ENCODE measurements around the gene BCL11B. TPM values are rescaled to one million over a fixed set of nuclear protein-coding genes. Genes with fewer than 3 reads are reported as not detected.

BCL11B gene
- total RNA-seq, 6 donors from 2014 or later, result 1.1 to 4.5 (median 2.2) TPM

- Histone ChIP-seq H3K36me3 (no peaks in the 10 kb centered on the region), H3K27me3 (no peaks in the 10 kb centered on the region), H3K9me3 (no peaks in the 10 kb centered on the region), H3K4me3 (no peak overlapping the region), H3K27ac (no peak overlapping the region), H3K4me1 (peaks cover 6 to 14% (median 11%) of the 10 kb centered on the region in 4 donors)
- no peak for TF ChIP-seq POLR2AphosphoS5 (IDR thresholded peaks at IDR 0.05)
- TF ChIP-seq, protein P1, sequence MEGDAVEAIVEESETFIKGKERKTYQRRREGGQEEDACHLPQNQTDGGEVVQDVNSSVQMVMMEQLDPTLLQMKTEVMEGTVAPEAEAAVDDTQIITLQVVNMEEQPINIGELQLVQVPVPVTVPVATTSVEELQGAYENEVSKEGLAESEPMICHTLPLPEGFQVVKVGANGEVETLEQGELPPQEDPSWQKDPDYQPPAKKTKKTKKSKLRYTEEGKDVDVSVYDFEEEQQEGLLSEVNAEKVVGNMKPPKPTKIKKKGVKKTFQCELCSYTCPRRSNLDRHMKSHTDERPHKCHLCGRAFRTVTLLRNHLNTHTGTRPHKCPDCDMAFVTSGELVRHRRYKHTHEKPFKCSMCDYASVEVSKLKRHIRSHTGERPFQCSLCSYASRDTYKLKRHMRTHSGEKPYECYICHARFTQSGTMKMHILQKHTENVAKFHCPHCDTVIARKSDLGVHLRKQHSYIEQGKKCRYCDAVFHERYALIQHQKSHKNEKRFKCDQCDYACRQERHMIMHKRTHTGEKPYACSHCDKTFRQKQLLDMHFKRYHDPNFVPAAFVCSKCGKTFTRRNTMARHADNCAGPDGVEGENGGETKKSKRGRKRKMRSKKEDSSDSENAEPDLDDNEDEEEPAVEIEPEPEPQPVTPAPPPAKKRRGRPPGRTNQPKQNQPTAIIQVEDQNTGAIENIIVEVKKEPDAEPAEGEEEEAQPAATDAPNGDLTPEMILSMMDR (IDR thresholded peaks at IDR 0.05), result no peak
- TF ChIP-seq EP300 (IDR thresholded peaks at IDR 0.05), result no peak
- TF ChIP-seq POLR2A (IDR thresholded peaks at IDR 0.05), result no peak
- 93 to 94% methylated on average over 7 to 8 of the region's 8 CpGs for WGBS, 2 donors
- ATAC-seq (ENCODE audit: low FRiP score in 2 of 2) (no peak), DNase-seq (no peak)
Measured at GRCh38 chr14:99157676-99158075, 114.3 kb downstream of the BCL11B start.

DNA sequence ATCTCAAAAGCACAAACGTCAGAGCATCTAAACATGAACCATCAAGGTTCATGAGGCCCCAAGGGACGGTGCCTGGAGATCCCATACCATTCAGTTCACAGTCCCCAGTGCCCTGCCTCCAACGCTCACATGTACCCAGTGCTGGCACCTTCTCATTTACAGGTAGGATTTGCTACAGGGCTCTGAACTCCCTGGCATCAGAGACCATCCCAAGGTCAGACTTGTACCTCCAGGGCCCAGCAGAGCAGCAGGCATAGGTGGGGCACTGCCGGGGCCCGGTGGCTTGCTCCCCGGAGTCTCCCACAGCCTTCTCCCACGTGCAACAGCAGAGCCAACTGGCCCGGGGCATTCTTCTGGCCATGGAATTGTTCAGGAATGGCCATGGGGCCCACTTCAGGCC lies 114.8 kb downstream of the BCL11B start:
- H3K27me3 ChIP-seq, result no peaks in the 10 kb centered on the region
- no peak overlapping the region for H3K27ac ChIP-seq
- no peak for TF ChIP-seq EP300 (IDR thresholded peaks at IDR 0.05)
- no peak for TF ChIP-seq POLR2AphosphoS5 (IDR thresholded peaks at IDR 0.05)
- TF ChIP-seq POLR2A (IDR thresholded peaks at IDR 0.05), result no peak
- TF ChIP-seq, protein P1 (IDR thresholded peaks at IDR 0.05), result no peak
- DNase-seq (peak in 1 of 2 donors; percentile 4), ATAC-seq (ENCODE audit: low FRiP score in 2 of 2) (no peak)
- no peak overlapping the region for H3K4me3 ChIP-seq
- 90 to 95% methylated on average over 7 to 8 of the region's 8 CpGs for WGBS, 2 donors
- H3K4me1 ChIP-seq, result peaks cover 6 to 14% (median 11%) of the 10 kb centered on the region in 4 donors
- H3K9me3 ChIP-seq, result no peaks in the 10 kb centered on the region
- no peaks in the 10 kb centered on the region for H3K36me3 ChIP-seq

DNA sequence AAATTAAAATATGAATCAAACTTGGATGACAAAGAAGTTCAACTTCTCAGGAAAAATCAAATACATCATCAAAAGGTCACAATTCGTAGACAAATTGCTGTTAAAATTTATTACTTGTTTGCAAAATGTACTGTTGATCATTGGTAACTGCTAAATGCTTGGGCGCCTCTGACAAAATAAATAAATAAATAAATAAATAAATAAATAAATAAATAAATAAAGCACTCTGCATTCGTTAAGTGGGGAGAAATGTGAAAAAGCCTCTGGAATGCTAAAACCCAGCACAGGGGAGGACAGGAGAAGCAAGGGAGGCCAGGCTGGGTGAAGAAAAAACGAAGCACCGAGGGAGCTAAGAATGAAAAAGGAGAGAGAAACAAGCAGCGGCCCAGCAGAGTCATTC lies 115.2 kb downstream of the BCL11B start:
- H3K4me3 ChIP-seq, result no peak overlapping the region
- peaks cover 6 to 14% (median 11%) of the 10 kb centered on the region in 4 donors for H3K4me1 ChIP-seq
- WGBS, 2 donors, result 90 to 94% methylated on average over 6 of the region's 6 CpGs
- ATAC-seq (ENCODE audit: low FRiP score in 2 of 2), result no peak
- H3K9me3 ChIP-seq, result no peaks in the 10 kb centered on the region
- H3K36me3 ChIP-seq, result no peaks in the 10 kb centered on the region
- no peak overlapping the region for H3K27ac ChIP-seq
- TF ChIP-seq, protein P1 (IDR thresholded peaks at IDR 0.05), result no peak
- TF ChIP-seq POLR2AphosphoS5 (IDR thresholded peaks at IDR 0.05), result no peak
- TF ChIP-seq EP300 (IDR thresholded peaks at IDR 0.05), result no peak
- TF ChIP-seq POLR2A (IDR thresholded peaks at IDR 0.05), result no peak
- H3K27me3 ChIP-seq, result no peaks in the 10 kb centered on the region
- DNase-seq, result no peak

DNA sequence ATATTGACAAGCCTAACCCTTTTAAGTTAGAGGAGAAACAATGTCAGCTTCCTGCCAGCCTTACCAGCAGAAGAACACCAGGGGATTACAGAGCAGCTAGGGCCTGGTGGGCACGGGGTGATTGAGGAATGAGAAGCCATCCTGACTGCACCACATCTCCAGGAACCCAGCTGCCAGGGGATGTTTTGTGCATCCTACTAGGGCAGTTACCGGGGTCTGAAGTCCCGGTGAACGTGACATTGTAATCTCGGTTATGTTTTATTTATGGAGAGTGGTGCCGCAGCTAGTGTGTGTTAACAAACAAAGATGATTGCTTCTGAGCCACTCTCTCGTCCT lies 115.9 kb downstream of the BCL11B start:
- WGBS, 2 donors, result 72 to 76% methylated on average over 7 of the region's 7 CpGs
- Histone ChIP-seq H3K27ac (peak overlapping the region in 1 of 4 donors; percentile 22), H3K27me3 (no peaks in the 10 kb centered on the region), H3K4me1 (peaks cover 6 to 14% (median 11%) of the 10 kb centered on the region in 4 donors), H3K4me3 (no peak overlapping the region), H3K9me3 (no peaks in the 10 kb centered on the region), H3K36me3 (no peaks in the 10 kb centered on the region)
- TF ChIP-seq POLR2AphosphoS5 (IDR thresholded peaks at IDR 0.05) (no peak), POLR2A (IDR thresholded peaks at IDR 0.05) (no peak), EP300 (IDR thresholded peaks at IDR 0.05) (no peak)
- TF ChIP-seq, protein P1 (IDR thresholded peaks at IDR 0.05), result no peak
- peak in 1 of 2 donors; percentile 14 for DNase-seq
- ATAC-seq (ENCODE audit: low FRiP score in 2 of 2), result no peak

All from upper lobe of left lung (tissue), 6 donors.